Aorta (tissue), 5 donors: ENCODE data around the gene OR6C2. TPM values are rescaled to one million over a fixed set of nuclear protein-coding genes. Genes with fewer than 3 reads are reported as not detected.
"Not testable (repeated sequence)": the region's sequence is repeated elsewhere in the genome, so short reads cannot be mapped to it uniquely, and the experiment has no call there.

Experiments
- ATAC-seq: fragments of 200-7000 bp; cut with Tn5 transposase; one replicate; pipeline ENCODE4 v1.9.1; 2022; ENCODE audit warnings: moderate library complexity; ENCODE audit not compliant: low FRiP score
- DNase-seq, 2 donors: peaks; one replicate each; pipeline ENCODE4 v3.0.0-alpha.2; 2020
- H3K27ac ChIP-seq, 2 donors: one replicate each; pipeline ENCODE4 v1.5.1; 2013; ENCODE audit warnings: low read length in 2 of 2, mild to moderate bottlenecking in 2 of 2, moderate library complexity in 2 of 2, control low read depth in 1 of 2, inconsistent platforms in 1 of 2, low read depth in 1 of 2
- H3K27me3 ChIP-seq, 2 donors: one replicate each; pipeline ENCODE4 v1.6.1; 2013; ENCODE audit warnings: control low read depth in 1 of 2, low read length in 1 of 2, mild to moderate bottlenecking in 1 of 2, moderate library complexity in 1 of 2; ENCODE audit not compliant: insufficient read depth in 2 of 2, control insufficient read depth in 1 of 2
- H3K36me3 ChIP-seq, 2 donors: one replicate each; pipeline ENCODE4 v1.6.1; 2013; ENCODE audit warnings: control low read depth in 1 of 2, low read length in 1 of 2, mild to moderate bottlenecking in 1 of 2; ENCODE audit not compliant: insufficient read depth in 2 of 2, control insufficient read depth in 1 of 2
- H3K4me1 ChIP-seq, 2 donors: one replicate each; pipeline ENCODE4 v1.6.1; 2013; ENCODE audit warnings: low read length in 2 of 2, control low read depth in 1 of 2, mild to moderate bottlenecking in 1 of 2, moderate library complexity in 1 of 2; ENCODE audit not compliant: insufficient read depth in 2 of 2, control insufficient read depth in 1 of 2
- H3K4me3 ChIP-seq, 2 donors: one replicate each; pipeline ENCODE4 v1.5.1; 2013; ENCODE audit warnings: low read length in 2 of 2, control low read depth in 1 of 2, mild to moderate bottlenecking in 1 of 2
- H3K9me3 ChIP-seq: one replicate; pipeline ENCODE4 v1.6.1; 2013; ENCODE audit warnings: mild to moderate bottlenecking, low read length; ENCODE audit not compliant: control insufficient read depth
- WGBS, 2 donors: extraction: QIAGEN DNeasy Blood & Tissue Kit; methylation state at CpG; one replicate each; pipeline ENCODE4 v1.1.7; 2013; 5-methylcytosine and 5-hydroxymethylcytosine counted together
- intact Hi-C, 2 donors: fragments of 100-400 bp; cut with DNase I; formaldehyde crosslinking; loops; one replicate each; pipeline versions ENCODE4 v1.14.2 to v1.15.0; 2022
- long read RNA-seq, 2 donors: library from polyadenylated mRNA; unstranded; transcript quantifications; one replicate each; pipeline ENCODE4 v2.0.0, GENCODE V29; 2020 to 2021
- polyA plus RNA-seq, 2 donors: library from polyadenylated mRNA; stranded (reverse); fragments of 200-250 nt; gene quantifications; one replicate each; pipeline ENCODE4 v1.2.3, GENCODE V29; 2013
- total RNA-seq, 2 donors: library from RNA; stranded (reverse); fragmentation: NEBNext Ultra II Directional; extraction: Animal tissue kit (Norgen Biotek cat#: 25700); gene quantifications; one replicate each; pipeline ENCODE4 v1.2.1, GENCODE V29; 2021
- donor health status: healthy with polysubstance abuse.
- donor health status: Bipolar disorder and iron deficiency.
- donor health status: DM: no; HTN: no; CAD: no.
- donor health status: DM: no; HTN: no; CAD: no.
- donor health status: DM: yes; HTN: yes; CAD: no.

The OR6C2 gene
- total RNA-seq (not detected), polyA plus RNA-seq (not detected)
- long read RNA-seq, donor 1, result 0 reads
- long read RNA-seq, donor 2, result 0 reads

DNA sequence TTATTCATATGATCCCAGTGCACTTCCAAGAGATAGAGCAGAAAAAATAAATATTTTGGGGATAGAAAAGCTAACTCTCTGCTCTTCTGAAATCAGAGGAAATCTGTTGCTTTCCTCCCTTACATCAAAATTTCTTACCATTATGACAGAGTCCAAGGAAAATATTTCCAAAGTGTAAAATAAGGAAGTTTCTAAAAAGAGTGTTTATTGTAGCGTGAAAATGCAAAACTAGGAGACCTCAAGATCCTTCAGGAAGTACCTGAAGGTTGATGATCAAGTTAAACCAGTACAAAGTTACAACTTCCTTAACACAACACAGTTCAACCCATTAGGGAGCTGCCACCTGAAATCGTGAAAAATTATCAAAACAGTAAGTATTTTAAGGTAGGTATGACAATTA is at the start of gene OR6C2:
Gene OR6C2, plus strand, starts transcription at position 301 of the 400 bp plus-strand sequence. CDS start 8,138 bp downstream, outside the sequence.
- DNase-seq (no peak), ATAC-seq (no peak)
- Histone ChIP-seq H3K4me3 (no peak within 1 kb of the TSS), H3K4me1 (no peaks in the 10 kb centered on the region), H3K36me3 (no peaks in the 10 kb centered on the region), H3K9me3 (no peaks in the 10 kb centered on the region), H3K27ac (no peak within 1 kb of the TSS), H3K27me3 (no peaks in the 10 kb centered on the region)
- intact Hi-C loops, result no loop called here
- 43 to 51% methylated on average over 2 of the region's 2 CpGs for WGBS, 2 donors

DNA sequence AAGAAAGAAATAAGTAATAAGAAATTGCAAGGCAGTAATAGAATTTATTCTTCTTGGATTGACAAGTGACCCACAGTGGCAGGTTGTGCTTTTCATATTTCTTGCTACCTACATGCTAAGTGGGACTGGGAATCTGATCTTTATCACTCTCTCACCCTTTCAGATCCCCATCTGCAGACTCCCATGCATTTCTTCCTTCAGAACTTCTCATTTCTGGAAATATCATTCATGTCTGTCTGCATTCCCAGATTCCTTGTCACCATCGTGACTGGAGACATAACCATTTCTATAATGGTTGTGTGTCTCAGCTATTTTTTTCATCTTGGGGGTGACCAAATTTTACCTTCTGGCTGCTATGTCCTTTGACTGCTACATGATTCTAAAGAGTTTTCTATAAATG is 47.5 kb upstream of the OR6C2 start:
- Histone ChIP-seq H3K27ac (no peak overlapping the region), H3K4me1 (no peaks in the 10 kb centered on the region), H3K27me3 (no peaks in the 10 kb centered on the region), H3K4me3 (no peak overlapping the region), H3K36me3 (no peaks in the 10 kb centered on the region), H3K9me3 (no peaks in the 10 kb centered on the region)
- intact Hi-C loops, result no loop called here
- ATAC-seq (no peak), DNase-seq (no peak)
- 50 to 61% methylated on average over 1 of the region's 1 CpG for WGBS, 2 donors

DNA sequence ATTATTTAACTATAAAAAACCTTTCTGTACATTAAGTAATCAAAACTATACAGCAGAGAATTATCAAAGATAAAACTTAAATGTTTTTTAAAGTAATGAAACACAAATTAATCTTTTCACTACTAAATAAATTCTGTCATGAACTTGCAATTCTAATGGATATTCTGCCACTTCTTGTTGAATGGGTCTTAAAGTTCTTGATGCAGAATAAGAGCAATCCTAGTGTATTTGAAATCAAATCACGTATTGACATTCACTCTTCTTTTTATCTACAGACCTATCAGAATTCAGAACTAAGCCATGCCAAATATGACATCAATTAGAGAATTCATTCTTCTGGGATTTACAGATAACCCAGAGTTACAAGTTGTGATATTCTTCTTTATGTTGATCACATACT is 43.6 kb upstream of the OR6C2 start, which contains the start of gene OR6C65:
Gene OR6C65, plus strand, starts transcription at position 301 of the 400 bp plus-strand sequence. Its CDS starts 0 bp downstream, at position 301.
- no peaks in the 10 kb centered on the region for H3K27me3 ChIP-seq
- no peaks in the 10 kb centered on the region for H3K9me3 ChIP-seq
- intact Hi-C loops, result no loop called here
- no peak for ATAC-seq
- no peak within 1 kb of the TSS for H3K4me3 ChIP-seq
- H3K36me3 ChIP-seq, result no peaks in the 10 kb centered on the region
- 91 to 93% methylated on average over 1 of the region's 1 CpG for WGBS, 2 donors
- H3K4me1 ChIP-seq, result no peaks in the 10 kb centered on the region
- H3K27ac ChIP-seq, result no peak within 1 kb of the TSS
- DNase-seq, result no peak

DNA sequence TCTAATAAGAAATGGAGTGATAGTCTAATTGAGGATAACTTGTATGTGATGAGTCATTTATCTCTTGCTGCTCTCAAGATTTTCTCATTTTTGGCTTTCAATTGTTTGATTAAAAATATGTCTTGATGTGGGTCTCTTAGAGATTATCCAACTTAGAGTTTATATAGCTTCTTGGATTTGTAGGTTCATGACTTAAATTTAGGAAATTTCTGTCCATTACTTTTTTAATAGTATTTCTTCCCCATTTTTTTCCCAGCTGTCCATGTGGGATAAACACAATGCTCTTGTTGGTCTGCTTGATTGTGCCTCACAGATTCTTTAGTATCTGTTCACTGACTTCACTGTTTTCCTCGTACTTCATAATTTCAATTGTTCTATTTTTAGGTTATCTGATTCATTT is 36.0 kb upstream of the OR6C2 start:
- Histone ChIP-seq H3K36me3 (no peaks in the 10 kb centered on the region), H3K9me3 (no peaks in the 10 kb centered on the region), H3K27ac (no peak overlapping the region), H3K4me1 (no peaks in the 10 kb centered on the region), H3K27me3 (no peaks in the 10 kb centered on the region), H3K4me3 (no peak overlapping the region)
- intact Hi-C loops, result no loop called here
- DNase-seq (no peak), ATAC-seq (no peak)
- 71 to 73% methylated on average over 1 of the region's 1 CpG for WGBS, 2 donors

DNA sequence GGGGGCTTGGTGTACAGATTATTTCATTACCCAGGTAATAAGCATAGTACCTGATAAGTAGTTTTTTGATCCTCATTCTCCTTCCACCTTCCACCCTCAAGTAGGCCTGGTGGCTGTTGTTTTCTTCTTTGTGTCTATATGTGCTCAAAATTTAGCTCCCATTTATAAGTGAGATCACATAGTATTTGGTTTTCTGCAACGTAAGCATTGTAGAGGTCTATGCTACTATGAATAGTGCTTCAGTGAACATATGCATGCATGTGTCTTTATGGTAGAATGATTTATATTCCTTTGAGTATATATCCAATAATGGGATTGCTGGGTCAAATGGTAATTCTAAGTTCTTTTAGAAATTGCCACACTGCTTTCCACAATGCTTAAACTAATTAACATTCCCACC is 34.7 kb upstream of the OR6C2 start:
- H3K4me1 ChIP-seq, H3K27ac ChIP-seq, H3K27me3 ChIP-seq, H3K36me3 ChIP-seq, H3K4me3 ChIP-seq, H3K9me3 ChIP-seq, ATAC-seq, DNase-seq, intact Hi-C loops: not testable (repeated sequence)
- WGBS, 2 donors, result 81 to 83% methylated on average over 1 of the region's 1 CpG

DNA sequence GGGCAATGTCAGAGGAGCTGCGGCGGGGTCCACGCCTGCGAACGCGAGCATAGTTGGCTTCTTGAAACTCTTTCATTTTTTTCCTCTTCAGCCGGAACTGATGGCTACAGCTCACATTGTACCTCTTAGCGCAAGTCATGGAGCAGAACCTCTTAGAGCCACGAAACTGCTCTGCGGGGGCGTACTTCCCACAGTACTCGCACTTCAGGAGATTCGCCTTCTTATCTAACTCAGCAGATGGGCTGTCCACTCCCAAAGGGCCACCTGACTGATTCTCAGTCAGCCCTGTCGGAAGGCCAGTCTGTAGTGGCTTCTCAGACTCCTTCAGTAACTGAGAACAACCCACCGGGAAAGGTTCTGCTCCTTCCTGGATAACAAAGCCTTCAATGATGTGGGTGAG is 31.7 kb upstream of the OR6C2 start:
- H3K4me3 ChIP-seq, H3K36me3 ChIP-seq, H3K4me1 ChIP-seq, H3K9me3 ChIP-seq, intact Hi-C loops, ATAC-seq, H3K27me3 ChIP-seq, DNase-seq, H3K27ac ChIP-seq: not testable (repeated sequence)
- WGBS, 2 donors, result 94% methylated on average over 15 of the region's 15 CpGs

DNA sequence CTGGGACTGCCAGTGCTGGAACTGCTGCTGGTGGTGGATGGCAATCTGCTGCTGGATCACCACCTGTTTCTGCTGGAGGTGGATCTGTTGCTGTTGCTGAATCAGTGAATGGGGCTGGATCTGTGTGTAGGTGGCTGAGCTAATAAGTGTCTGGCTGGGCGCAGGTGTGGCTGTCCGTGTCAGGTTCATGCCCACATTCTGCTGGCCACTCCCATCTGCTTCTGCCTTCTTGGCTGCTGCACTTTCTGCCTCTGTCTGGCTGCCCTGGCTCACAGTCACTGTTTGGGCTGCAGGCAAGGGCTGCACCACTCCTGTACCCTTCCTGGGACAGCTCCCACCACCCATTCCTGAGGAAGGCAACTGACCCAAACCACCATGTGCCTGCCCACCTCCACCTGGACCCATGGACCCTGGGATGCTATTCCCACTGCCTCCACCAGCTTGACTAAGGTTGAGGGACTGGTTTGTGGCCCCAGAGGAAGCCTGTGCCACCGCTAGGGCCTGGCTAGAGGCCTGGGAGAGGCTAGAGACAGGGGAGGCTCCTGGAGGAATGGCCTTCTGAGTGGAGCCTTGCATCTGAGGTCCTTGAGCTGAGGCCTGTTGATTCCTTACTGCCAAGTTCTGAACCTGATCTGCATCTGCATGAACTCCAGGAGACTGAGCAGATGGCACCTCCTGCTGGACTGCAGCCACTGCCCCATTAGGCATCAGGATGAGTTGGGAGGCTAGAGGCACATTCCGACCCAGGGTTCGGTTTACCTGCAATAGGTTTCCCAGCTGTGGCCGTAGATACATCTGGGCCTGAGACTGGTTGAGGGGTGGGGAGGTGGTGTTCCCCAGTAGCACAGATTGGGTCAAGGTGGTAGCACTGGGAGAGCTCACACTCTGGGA is 30.1 kb upstream of the OR6C2 start:
- H3K27me3 ChIP-seq, ATAC-seq, H3K27ac ChIP-seq, intact Hi-C loops, H3K4me3 ChIP-seq, DNase-seq, H3K9me3 ChIP-seq, H3K4me1 ChIP-seq, H3K36me3 ChIP-seq: not testable (repeated sequence)
- 89% methylated on average over 5 of the region's 6 CpGs for WGBS, 2 donors

DNA sequence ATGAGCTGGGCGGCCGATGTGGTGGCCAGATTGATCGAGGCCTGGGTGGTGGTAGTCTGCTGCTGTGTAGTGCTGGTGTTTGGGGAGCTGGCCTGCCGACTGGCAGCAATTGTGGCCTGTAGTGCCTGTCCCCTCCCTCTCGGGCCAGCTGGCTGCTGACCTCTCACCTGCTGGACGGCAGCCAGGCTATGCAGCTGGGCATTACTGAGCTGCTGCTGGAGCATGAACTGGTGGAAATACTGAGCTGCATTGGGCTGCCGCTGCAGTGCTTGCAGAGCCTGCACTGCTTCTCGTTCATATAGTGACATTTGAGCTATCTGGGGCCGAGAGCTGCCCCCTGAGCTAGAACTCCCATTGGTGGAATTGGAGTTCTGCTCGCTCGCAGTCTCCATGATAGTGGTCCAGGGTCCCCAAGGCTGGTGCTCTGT is 29.5 kb upstream of the OR6C2 start:
- H3K36me3 ChIP-seq, H3K4me1 ChIP-seq, H3K27me3 ChIP-seq, H3K27ac ChIP-seq, H3K4me3 ChIP-seq, DNase-seq, H3K9me3 ChIP-seq, intact Hi-C loops: not testable (repeated sequence)
- peak; percentile 44 for ATAC-seq
- WGBS, 2 donors, result 33 to 35% methylated on average over 10 to 11 of the region's 11 CpGs

DNA sequence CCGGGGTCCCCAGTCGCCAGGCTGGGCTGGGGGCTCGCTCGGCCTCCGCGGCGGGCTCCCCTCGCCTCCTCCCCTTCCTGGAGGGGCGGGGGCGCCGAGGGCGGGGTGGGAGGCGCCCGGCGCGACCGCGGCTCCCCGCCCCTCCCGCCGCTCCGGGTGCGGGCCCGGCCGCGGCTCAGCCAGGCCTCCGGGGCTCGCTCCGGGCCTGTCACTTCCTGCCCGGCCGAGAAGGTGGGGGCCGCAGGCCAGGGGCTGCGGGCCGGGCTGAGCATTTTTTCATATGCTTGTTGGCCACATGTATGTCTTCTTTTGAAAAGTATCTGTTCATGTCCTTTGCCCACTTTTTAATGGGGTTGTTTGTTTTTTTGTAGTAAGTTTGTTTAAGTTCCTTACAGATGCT is 29.0 kb upstream of the OR6C2 start:
- H3K4me3 ChIP-seq, DNase-seq, H3K27me3 ChIP-seq, H3K27ac ChIP-seq, H3K36me3 ChIP-seq, H3K9me3 ChIP-seq, H3K4me1 ChIP-seq, intact Hi-C loops: not testable (repeated sequence)
- WGBS, 2 donors, result 5 to 10% methylated on average over 6 to 10 of the region's 34 CpGs
- peak; percentile 11 for ATAC-seq
